ENCODE data around the gene TAF1.

GRCh38 chrX:71367396-71367795, 1.2 kb downstream of the TAF1 start:
- no peak for TF ChIP-seq CTCF (IDR thresholded peaks at IDR 0.05)
- TF ChIP-seq REST (IDR thresholded peaks at IDR 0.05; ENCODE audit: low read depth, low read length) = no peak
- no peak for TF ChIP-seq MAX (IDR thresholded peaks at IDR 0.05; ENCODE audit: low read depth)
- no peak for TF ChIP-seq RAD21 (IDR thresholded peaks at IDR 0.05; ENCODE audit: low read length)
- no peak for TF ChIP-seq USF2 (IDR thresholded peaks at IDR 0.05; ENCODE audit: borderline replicate concordance, low read depth, low read length)
- no peak for TF ChIP-seq JUND (IDR thresholded peaks at IDR 0.05)
- TF ChIP-seq MEF2A (IDR thresholded peaks at IDR 0.05; ENCODE audit: borderline replicate concordance, low read depth) = no peak
- TF ChIP-seq MXI1 (IDR thresholded peaks at IDR 0.05; ENCODE audit: low read depth, low read length) = no peak
- no peak for TF ChIP-seq GABPA (IDR thresholded peaks at IDR 0.05; ENCODE audit: low read depth)
- TF ChIP-seq USF1 (IDR thresholded peaks at IDR 0.05; ENCODE audit: borderline replicate concordance, low read depth) = no peak
